Measurements from ENCODE around the gene HPSE2. TPM values are rescaled to one million over a fixed set of nuclear protein-coding genes. Genes with fewer than 3 reads are reported as not detected.

HPSE2 gene
- total RNA-seq, 6 experiments from 2014 or later = 0.05 to 0.09 TPM; not detected in 4

DNA sequence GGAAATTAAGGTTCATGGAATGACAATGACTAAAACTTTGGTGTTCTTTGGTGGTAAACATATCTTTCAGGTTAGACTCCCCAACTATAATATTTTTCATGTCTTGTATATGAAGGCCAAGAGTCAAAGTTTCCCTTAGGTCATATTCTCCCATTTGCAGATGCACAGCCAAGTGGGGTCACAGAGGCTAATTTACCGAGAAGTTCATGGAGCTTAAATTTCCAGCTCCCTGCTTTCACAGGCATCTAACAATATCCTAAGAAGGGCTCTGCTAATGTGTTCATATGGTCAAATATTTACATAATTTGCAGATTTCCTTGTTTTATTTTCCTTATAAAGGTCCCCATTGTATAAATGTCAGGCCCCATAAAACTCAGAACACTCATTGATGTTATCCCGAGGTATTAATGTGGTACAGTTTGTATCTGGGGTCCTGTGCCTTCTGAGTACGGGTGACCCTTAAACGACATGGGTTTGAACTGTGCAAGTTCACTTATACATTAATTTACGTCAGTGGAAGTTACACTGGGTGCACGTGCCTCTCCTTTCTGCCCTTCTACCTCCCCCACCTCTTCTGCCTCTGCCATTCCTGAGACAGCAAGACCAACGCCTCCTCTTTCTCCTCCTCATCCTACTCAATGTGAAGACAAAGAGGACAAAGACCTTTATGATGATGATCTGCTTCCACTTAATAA is 603.0 kb downstream of the HPSE2 start:
- peaks cover 33% of the 10 kb centered on the region for H3K4me1 Mint-ChIP-seq (ENCODE audit: low read depth)
- TF ChIP-seq, protein P1, sequence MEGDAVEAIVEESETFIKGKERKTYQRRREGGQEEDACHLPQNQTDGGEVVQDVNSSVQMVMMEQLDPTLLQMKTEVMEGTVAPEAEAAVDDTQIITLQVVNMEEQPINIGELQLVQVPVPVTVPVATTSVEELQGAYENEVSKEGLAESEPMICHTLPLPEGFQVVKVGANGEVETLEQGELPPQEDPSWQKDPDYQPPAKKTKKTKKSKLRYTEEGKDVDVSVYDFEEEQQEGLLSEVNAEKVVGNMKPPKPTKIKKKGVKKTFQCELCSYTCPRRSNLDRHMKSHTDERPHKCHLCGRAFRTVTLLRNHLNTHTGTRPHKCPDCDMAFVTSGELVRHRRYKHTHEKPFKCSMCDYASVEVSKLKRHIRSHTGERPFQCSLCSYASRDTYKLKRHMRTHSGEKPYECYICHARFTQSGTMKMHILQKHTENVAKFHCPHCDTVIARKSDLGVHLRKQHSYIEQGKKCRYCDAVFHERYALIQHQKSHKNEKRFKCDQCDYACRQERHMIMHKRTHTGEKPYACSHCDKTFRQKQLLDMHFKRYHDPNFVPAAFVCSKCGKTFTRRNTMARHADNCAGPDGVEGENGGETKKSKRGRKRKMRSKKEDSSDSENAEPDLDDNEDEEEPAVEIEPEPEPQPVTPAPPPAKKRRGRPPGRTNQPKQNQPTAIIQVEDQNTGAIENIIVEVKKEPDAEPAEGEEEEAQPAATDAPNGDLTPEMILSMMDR (IDR thresholded peaks at IDR 0.05) = no peak
- no peaks in the 10 kb centered on the region for H3K27me3 Mint-ChIP-seq (ENCODE audit: insufficient read depth)
- DNase-seq = no peak
- H3K9me3 Mint-ChIP-seq = no peaks in the 10 kb centered on the region
- no peak overlapping the region for H3K27ac Mint-ChIP-seq
- no peak overlapping the region for H3K4me3 Mint-ChIP-seq
- no peaks in the 10 kb centered on the region for H3K36me3 Mint-ChIP-seq (ENCODE audit: low read depth)

DNA sequence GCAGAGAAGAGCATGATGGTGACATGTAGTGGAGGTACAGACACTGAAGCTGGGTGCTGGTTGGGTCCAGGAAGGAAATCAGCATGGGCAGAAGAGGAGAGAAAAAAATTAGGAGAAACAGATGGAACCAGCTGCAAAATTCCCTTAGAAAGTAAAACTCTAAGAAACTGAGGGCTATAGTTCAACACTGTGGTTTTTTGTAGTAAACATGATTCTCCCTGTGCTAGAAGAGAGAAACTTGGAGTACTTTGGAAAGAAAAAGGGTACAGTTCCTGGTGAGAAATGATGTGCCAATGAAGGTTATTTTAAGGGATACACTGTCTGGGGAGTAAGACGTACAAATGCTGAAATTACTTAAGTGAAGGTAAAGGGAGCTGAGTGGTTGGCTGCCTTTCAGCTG is 607.4 kb downstream of the HPSE2 start:
- TF ChIP-seq, protein P1 (IDR thresholded peaks at IDR 0.05) = no peak
- H3K4me1 Mint-ChIP-seq (ENCODE audit: low read depth) = peaks cover 17% of the 10 kb centered on the region
- DNase-seq = no peak

DNA sequence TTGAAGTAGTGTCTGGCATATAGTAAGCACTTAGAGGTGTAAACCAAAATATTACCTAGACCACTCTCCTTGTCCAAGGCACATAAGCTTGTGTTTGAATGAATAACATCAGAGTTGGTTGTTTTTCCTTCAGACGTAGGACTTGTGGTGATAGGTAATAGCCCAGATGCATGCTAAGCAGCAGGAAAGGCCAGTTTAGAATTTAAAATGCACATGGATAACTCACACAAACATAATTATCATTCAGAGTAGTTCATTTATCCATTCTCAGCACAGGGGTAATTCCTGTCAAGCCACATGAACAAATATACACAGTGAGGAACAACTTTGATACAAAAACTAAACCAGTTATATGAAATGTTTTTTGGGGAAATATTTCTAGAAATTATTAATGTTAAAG is 607.9 kb downstream of the HPSE2 start:
- Mint-ChIP-seq H3K27ac (no peak overlapping the region), H3K4me1 (ENCODE audit: low read depth) (peaks cover 17% of the 10 kb centered on the region), H3K36me3 (ENCODE audit: low read depth) (no peaks in the 10 kb centered on the region), H3K9me3 (no peaks in the 10 kb centered on the region), H3K27me3 (ENCODE audit: insufficient read depth) (no peaks in the 10 kb centered on the region), H3K4me3 (no peak overlapping the region)
- TF ChIP-seq, protein P1 (IDR thresholded peaks at IDR 0.05) = no peak
- no peak for DNase-seq

More for the DNA sequence above, 607.4 kb downstream of the HPSE2 start:
- Mint-ChIP-seq H3K27ac (no peak overlapping the region), H3K27me3 (ENCODE audit: insufficient read depth) (no peaks in the 10 kb centered on the region), H3K36me3 (ENCODE audit: low read depth) (no peaks in the 10 kb centered on the region), H3K4me3 (no peak overlapping the region), H3K9me3 (no peaks in the 10 kb centered on the region)

DNA sequence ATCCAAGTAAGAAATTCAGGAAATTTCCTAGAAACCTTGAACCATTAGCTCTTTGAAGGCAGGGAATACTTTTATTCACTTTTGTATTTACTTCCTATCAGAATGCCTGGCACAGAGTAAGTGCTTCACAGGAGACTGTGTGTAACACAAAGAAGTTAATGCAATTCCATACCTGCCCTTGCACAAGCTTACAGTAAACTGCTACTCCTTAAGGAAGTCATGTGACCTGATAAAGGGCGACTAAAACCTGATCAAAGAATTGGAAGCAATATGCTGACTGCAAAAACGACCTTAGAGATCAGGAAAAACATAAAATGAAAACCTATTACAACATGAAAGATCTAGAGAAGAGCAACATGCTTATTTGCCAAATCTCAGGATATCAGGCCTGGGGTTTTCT is 610.7 kb downstream of the HPSE2 start:
- Mint-ChIP-seq H3K36me3 (ENCODE audit: low read depth) (no peaks in the 10 kb centered on the region), H3K4me3 (no peak overlapping the region), H3K9me3 (no peaks in the 10 kb centered on the region), H3K27me3 (ENCODE audit: insufficient read depth) (no peaks in the 10 kb centered on the region), H3K4me1 (ENCODE audit: low read depth) (0 out of 2 replicates have a peak, but pooled peaks cover 5% of the 10 kb centered on the region), H3K27ac (no peak overlapping the region)
- TF ChIP-seq, protein P1 (IDR thresholded peaks at IDR 0.05) = no peak
- no peak for DNase-seq

DNA sequence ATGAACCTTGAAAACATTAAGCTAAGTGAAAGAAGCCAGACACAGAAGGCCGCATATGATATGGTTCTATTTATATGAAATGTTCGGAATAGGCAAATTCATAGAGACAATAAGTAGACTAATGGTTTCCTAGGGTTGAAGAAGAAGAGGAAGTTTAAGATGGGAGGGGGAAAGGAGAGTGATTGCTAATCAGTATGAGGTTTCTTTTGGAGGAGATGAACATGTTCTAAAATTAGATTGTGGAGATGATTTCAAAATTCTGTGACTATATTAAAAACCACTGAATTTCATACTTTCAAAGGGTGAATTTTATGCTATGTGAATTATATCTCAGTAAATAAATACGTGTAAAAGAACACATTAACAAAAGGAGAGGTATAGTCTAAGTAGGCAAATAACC is 612.5 kb downstream of the HPSE2 start:
- Mint-ChIP-seq H3K27ac (no peak overlapping the region), H3K4me3 (no peak overlapping the region), H3K36me3 (ENCODE audit: low read depth) (no peaks in the 10 kb centered on the region), H3K4me1 (ENCODE audit: low read depth) (peaks cover 22% of the 10 kb centered on the region), H3K9me3 (no peaks in the 10 kb centered on the region), H3K27me3 (ENCODE audit: insufficient read depth) (no peaks in the 10 kb centered on the region; the same call in 1 of the 2 replicates)
- TF ChIP-seq, protein P1 (IDR thresholded peaks at IDR 0.05) = no peak
- DNase-seq = no peak
